ENCODE measurements around the gene SIRT3.

Gene SIRT3

GRCh38 chr11:206002-206384, 30.1 kb downstream of the SIRT3 start:
- peak overlapping the region; percentile 93 for H3K4me3 ChIP-seq (replicated peaks; ENCODE audit: low read depth, low read length)
- DNase-seq (ENCODE audit: low read depth) = no peak
- TF ChIP-seq CTCF (IDR thresholded peaks at IDR 0.05; ENCODE audit: low read length, missing control alignments) = no peak

- peak overlapping the region; percentile 93 for H3K4me3 ChIP-seq (replicated peaks; ENCODE audit: low read depth, low read length)
- TF ChIP-seq CTCF (IDR thresholded peaks at IDR 0.05; ENCODE audit: low read length, missing control alignments) = no peak
- no peak for DNase-seq (ENCODE audit: low read depth)
These were observed 30.7 kb downstream of the SIRT3 start for GRCh38 chr11:205221-206001.

- TF ChIP-seq CTCF (IDR thresholded peaks at IDR 0.05; ENCODE audit: low read length, missing control alignments) = no peak
- no peak for DNase-seq (ENCODE audit: low read depth)
- H3K4me3 ChIP-seq (replicated peaks; ENCODE audit: low read depth, low read length) = no peak overlapping the region
These were observed 31.5 kb downstream of the SIRT3 start for GRCh38 chr11:204587-205109.

- no peak for TF ChIP-seq CTCF (IDR thresholded peaks at IDR 0.05; ENCODE audit: low read length, missing control alignments)
- DNase-seq (ENCODE audit: low read depth) = no peak
- H3K4me3 ChIP-seq (replicated peaks; ENCODE audit: low read depth, low read length) = no peak overlapping the region
These were observed 32.1 kb downstream of the SIRT3 start for GRCh38 chr11:203945-204586.

- TF ChIP-seq CTCF (IDR thresholded peaks at IDR 0.05; ENCODE audit: low read length, missing control alignments) = no peak
- no peak overlapping the region for H3K4me3 ChIP-seq (replicated peaks; ENCODE audit: low read depth, low read length)
- no peak for DNase-seq (ENCODE audit: low read depth)
These were observed 32.8 kb downstream of the SIRT3 start for GRCh38 chr11:203056-203944.

GRCh38 chr11:202490-202889, 33.7 kb downstream of the SIRT3 start:
- no peak for DNase-seq (ENCODE audit: low read depth)
- H3K4me3 ChIP-seq (replicated peaks; ENCODE audit: low read depth, low read length) = no peak overlapping the region
- no peak for TF ChIP-seq CTCF (IDR thresholded peaks at IDR 0.05; ENCODE audit: low read length, missing control alignments)
